GF-D8 (cell line): ENCODE data around the gene DDX10.

Source experiments
- DNase-seq: peaks from one replicate; lab custom pipeline; 2025; lab: John Stamatoyannopoulos, UW

The DDX10 gene

GRCh38 chr11:108872781-108873291 lies 208.0 kb downstream of the DDX10 start:
- no peak for DNase-seq

- no peak for DNase-seq
These were observed 208.4 kb downstream of the DDX10 start for GRCh38 chr11:108873310-108873709.

GRCh38 chr11:108873941-108874340 lies 209.1 kb downstream of the DDX10 start:
- no peak for DNase-seq

- DNase-seq = no peak
These were observed 210.3 kb downstream of the DDX10 start for GRCh38 chr11:108875134-108875533.

GRCh38 chr11:108877178-108877577 lies 212.3 kb downstream of the DDX10 start:
- DNase-seq = no peak

GRCh38 chr11:108880510-108880909 lies 215.6 kb downstream of the DDX10 start:
- DNase-seq = no peak

- DNase-seq = no peak
These were observed 216.3 kb downstream of the DDX10 start for GRCh38 chr11:108881131-108881530.

GRCh38 chr11:108882211-108882831 lies 217.5 kb downstream of the DDX10 start:
- no peak for DNase-seq

- no peak for DNase-seq
These were observed 221.3 kb downstream of the DDX10 start for GRCh38 chr11:108886005-108886659.

GRCh38 chr11:108886660-108887009 lies 221.8 kb downstream of the DDX10 start:
- no peak for DNase-seq

GRCh38 chr11:108887436-108888238 lies 222.8 kb downstream of the DDX10 start:
- no peak for DNase-seq

- no peak for DNase-seq
These were observed 225.7 kb downstream of the DDX10 start for GRCh38 chr11:108890482-108891105.

- DNase-seq = no peak
These were observed 226.3 kb downstream of the DDX10 start for GRCh38 chr11:108891143-108891542.

GRCh38 chr11:108891909-108892511 lies 227.1 kb downstream of the DDX10 start:
- no peak for DNase-seq

- DNase-seq = no peak
These were observed 231.0 kb downstream of the DDX10 start for GRCh38 chr11:108895579-108896480.

GRCh38 chr11:108897071-108897481 lies 232.2 kb downstream of the DDX10 start:
- no peak for DNase-seq

- DNase-seq = no peak
These were observed 233.0 kb downstream of the DDX10 start for GRCh38 chr11:108897916-108898315.

- DNase-seq = no peak
These were observed 236.5 kb downstream of the DDX10 start for GRCh38 chr11:108901359-108901758.

GRCh38 chr11:108902027-108902469 lies 237.2 kb downstream of the DDX10 start:
- no peak for DNase-seq

GRCh38 chr11:108904480-108904879 lies 239.6 kb downstream of the DDX10 start:
- no peak for DNase-seq

- no peak for DNase-seq
These were observed 241.5 kb downstream of the DDX10 start for GRCh38 chr11:108906329-108906728.
